Lung microvascular endothelial cell (primary cell): Measurements from ENCODE around the gene ITPA. TPM values are rescaled to one million over a fixed set of nuclear protein-coding genes. Genes with fewer than 3 reads are reported as not detected.
A peak's percentile ranks its signal among the peaks of the same experiment; 100 is the strongest.
"Not testable (repeated sequence)": the region's sequence is repeated elsewhere in the genome, so short reads cannot be mapped to it uniquely, and the experiment has no call there.

ENCODE experiments used
- DNase-seq, 2 donors: peaks; one replicate each; pipeline versions ENCODE4 v3.0.0 to v3.0.0-alpha.2; 2010; ENCODE audit warnings: low read depth in 2 of 2
- total RNA-seq: library from RNA; depleted of rRNA; stranded (reverse); fragments of >200 nt; gene quantifications from 2 replicates; pipeline ENCODE4 v1.2.1, GENCODE V29; 2014

ITPA gene
- total RNA-seq, 1 donor from 2014 or later = 34.5 TPM

- DNase-seq = peak; percentile 83 to 88
Measured at GRCh38 chr20:3173610-3174441, 35.5 kb upstream of the ITPA start.

GRCh38 chr20:3174442-3175261 is 34.6 kb upstream of the ITPA start:
- peak; percentile 34 to 45 for DNase-seq

GRCh38 chr20:3175270-3175669 is 34.0 kb upstream of the ITPA start:
- DNase-seq = no peak

GRCh38 chr20:3177746-3178485 is 31.4 kb upstream of the ITPA start:
- no peak for DNase-seq

- DNase-seq = no peak
Measured at GRCh38 chr20:3180319-3180718, 29.0 kb upstream of the ITPA start.

- peak; percentile 39 to 68 for DNase-seq
Measured at GRCh38 chr20:3181270-3181669, 28.0 kb upstream of the ITPA start.

- DNase-seq = not testable (repeated sequence)
Measured at GRCh38 chr20:3182429-3182828, 26.9 kb upstream of the ITPA start.

GRCh38 chr20:3183896-3184612 is 25.2 kb upstream of the ITPA start:
- no peak for DNase-seq

GRCh38 chr20:3187861-3188260 is 21.4 kb upstream of the ITPA start:
- DNase-seq = not testable (repeated sequence)

- DNase-seq = no peak
Measured at GRCh38 chr20:3188823-3189413, 20.4 kb upstream of the ITPA start.

- DNase-seq = no peak
Measured at GRCh38 chr20:3189561-3190131, 19.7 kb upstream of the ITPA start.

- DNase-seq = no peak
Measured at GRCh38 chr20:3190681-3191111, 18.6 kb upstream of the ITPA start.

- no peak for DNase-seq
Measured at GRCh38 chr20:3192226-3193015, 16.9 kb upstream of the ITPA start.

GRCh38 chr20:3193806-3194616 is 15.3 kb upstream of the ITPA start:
- no peak for DNase-seq

- no peak for DNase-seq
Measured at GRCh38 chr20:3194617-3195280, 14.5 kb upstream of the ITPA start.

GRCh38 chr20:3195590-3196237 is 13.6 kb upstream of the ITPA start:
- no peak for DNase-seq

- DNase-seq = no peak
Measured at GRCh38 chr20:3199206-3199605, 10.1 kb upstream of the ITPA start.
